AG10803 (cell line): ENCODE measurements around the gene ESPL1.

ENCODE experiments used
- DNase-seq: peaks from one replicate; pipeline ENCODE4 v3.0.0; 2010; ENCODE audit warnings: low read depth
- H3K4me3 ChIP-seq: 2 replicates; pipeline ENCODE4 v1.5.1; 2011; ENCODE audit warnings: mild to moderate bottlenecking, low read length, control low read depth
- CTCF ChIP-seq: conservative IDR thresholded peaks from 2 replicates; pipeline ENCODE4 v1.5.1; 2011; ENCODE audit warnings: mild to moderate bottlenecking, low read length, control low read depth, inconsistent platforms

The ESPL1 gene

GRCh38 chr12:53231921-53232645 lies 36.0 kb upstream of the ESPL1 start, which contains the start of gene RARG:
Gene RARG, minus strand, starts transcription at chr12:53232209. Its CDS starts 4,664 bp downstream, at chr12:53227545.
- peak within 1 kb of the TSS; percentile 84 for H3K4me3 ChIP-seq
- DNase-seq, result peak; percentile 72
- no peak for TF ChIP-seq CTCF

- peak overlapping the region; percentile 68 for H3K4me3 ChIP-seq
- DNase-seq, result peak; percentile 56
- TF ChIP-seq CTCF, result no peak
Measured at GRCh38 chr12:53232646-53233461, 35.2 kb upstream of the ESPL1 start.

- TF ChIP-seq CTCF, result peak; percentile 20; the same call in 1 of the 2 replicates
- peak overlapping the region; percentile 68 for H3K4me3 ChIP-seq
Measured at GRCh38 chr12:53233671-53234121, 34.4 kb upstream of the ESPL1 start.

GRCh38 chr12:53234271-53234914 lies 33.7 kb upstream of the ESPL1 start:
- no peak for TF ChIP-seq CTCF
- H3K4me3 ChIP-seq, result no peak overlapping the region; the same call in 1 of the 2 replicates
- no peak for DNase-seq

More at GRCh38 chr12:53233671-53234121, 34.4 kb upstream of the ESPL1 start:
- DNase-seq, result peak; percentile 60

- H3K4me3 ChIP-seq, result no peak overlapping the region
- TF ChIP-seq CTCF, result no peak
- DNase-seq, result no peak
Measured at GRCh38 chr12:53235164-53235563, 32.9 kb upstream of the ESPL1 start.

- TF ChIP-seq CTCF, result no peak
- no peak overlapping the region for H3K4me3 ChIP-seq
- DNase-seq, result no peak
Measured at GRCh38 chr12:53235742-53236442, 32.2 kb upstream of the ESPL1 start.
